Prostate gland (tissue), 2 donors: ENCODE data around the gene CENPQ. TPM values are rescaled to one million over a fixed set of nuclear protein-coding genes. Genes with fewer than 3 reads are reported as not detected.

ENCODE experiments used
- DNase-seq: peaks from one replicate; pipeline ENCODE4 v3.0.0-alpha.2; 2019; ENCODE audit warnings: low spot score
- H3K27ac ChIP-seq, 2 donors: fragments of 200-600 bp; sonication (generic); 2 replicates each; pipeline ENCODE4 v1.5.1; 2017 to 2019
- H3K27me3 ChIP-seq: fragments of 200-600 bp; sonication (generic); replicated peaks from 2 replicates; pipeline ENCODE4 v1.5.1; 2019; ENCODE audit not compliant: insufficient read depth
- H3K36me3 ChIP-seq, 2 donors: fragments of 200-600 bp; sonication (generic); 1 replicate in 1 of 2; 2 replicates in 1 of 2; pipeline versions ENCODE4 v1.5.1 to v1.8.1; 2017 to 2019
- H3K4me1 ChIP-seq: fragments of 200-600 bp; sonication (generic); replicated peaks from 2 replicates; pipeline ENCODE4 v1.5.1; 2019
- H3K4me3 ChIP-seq, 2 donors: fragments of 200-600 bp; sonication (generic); 2 replicates each; pipeline ENCODE4 v1.5.1; 2017 to 2019
- H3K9me3 ChIP-seq: fragments of 200-600 bp; sonication (generic); 2 replicates; pipeline ENCODE4 v1.5.1; 2017
- POLR2A ChIP-seq: fragments of 450-650 bp; IDR thresholded peaks from one replicate; pipeline ENCODE4 v1.6.1; 2016; ENCODE audit warnings: antibody characterized with exemption, mild to moderate bottlenecking
- POLR2AphosphoS5 ChIP-seq: sonication (generic); formaldehyde crosslinking; IDR thresholded peaks from one replicate; pipeline ENCODE4 v1.6.1; 2017; ENCODE audit warnings: antibody characterized with exemption
- WGBS: methylation state at CpG from one replicate; pipeline ENCODE4 v1.1.5; 2018; 5-methylcytosine and 5-hydroxymethylcytosine counted together
- intact Hi-C: fragments of 100-400 bp; cut with DNase I; formaldehyde crosslinking; loops from one replicate; pipeline ENCODE4 v1.14.2; 2022
- total RNA-seq, 2 donors: library from RNA; depleted of rRNA; stranded (reverse); fragments of >200 nt; gene quantifications; one replicate each; pipeline ENCODE4 v1.1.0, GENCODE V29; 2016
- TF ChIP-seq, protein P1 (sequence below), 4 experiments: fragments of 200-600 bp in 2 of 4; fragments of 450-650 bp in 2 of 4; sonication (generic) in 2 of 4; IDR thresholded peaks; 1 replicate in 3 of 4; 2 replicates in 1 of 4; pipeline ENCODE4 v1.5.1; 2016 to 2019; ENCODE audit warnings: antibody characterized with exemption in 4 of 4, mild to moderate bottlenecking in 2 of 4, moderate library complexity in 2 of 4

Gene CENPQ
- total RNA-seq, 2 donors from 2014 or later: 3.5 to 3.8 TPM

DNA sequence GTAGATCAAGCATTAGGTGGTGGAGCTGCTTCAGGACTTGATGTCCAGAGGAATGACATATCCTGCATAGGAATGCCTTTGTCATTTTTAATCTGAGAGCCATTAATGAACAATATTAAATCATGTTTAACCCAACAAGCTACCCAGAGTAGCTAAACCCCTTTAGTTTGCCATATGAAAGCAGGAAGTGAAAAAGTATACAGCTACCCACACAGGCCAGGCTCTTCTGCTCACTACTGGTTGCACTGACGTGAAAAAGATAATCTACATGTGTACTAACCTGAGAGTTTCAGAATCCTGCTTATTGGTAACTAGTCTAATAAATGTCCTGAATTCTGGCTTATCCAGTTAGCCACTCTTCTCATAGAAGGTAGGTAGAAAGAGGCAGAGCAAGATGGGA lies 56.5 kb downstream of the CENPQ start:
- Histone ChIP-seq H3K9me3 (no peaks in the 10 kb centered on the region), H3K27ac (no peak overlapping the region), H3K4me1 (no peaks in the 10 kb centered on the region), H3K4me3 (no peak overlapping the region), H3K36me3 (no peaks in the 10 kb centered on the region), H3K27me3 (no peaks in the 10 kb centered on the region)
- TF ChIP-seq, protein P1, sequence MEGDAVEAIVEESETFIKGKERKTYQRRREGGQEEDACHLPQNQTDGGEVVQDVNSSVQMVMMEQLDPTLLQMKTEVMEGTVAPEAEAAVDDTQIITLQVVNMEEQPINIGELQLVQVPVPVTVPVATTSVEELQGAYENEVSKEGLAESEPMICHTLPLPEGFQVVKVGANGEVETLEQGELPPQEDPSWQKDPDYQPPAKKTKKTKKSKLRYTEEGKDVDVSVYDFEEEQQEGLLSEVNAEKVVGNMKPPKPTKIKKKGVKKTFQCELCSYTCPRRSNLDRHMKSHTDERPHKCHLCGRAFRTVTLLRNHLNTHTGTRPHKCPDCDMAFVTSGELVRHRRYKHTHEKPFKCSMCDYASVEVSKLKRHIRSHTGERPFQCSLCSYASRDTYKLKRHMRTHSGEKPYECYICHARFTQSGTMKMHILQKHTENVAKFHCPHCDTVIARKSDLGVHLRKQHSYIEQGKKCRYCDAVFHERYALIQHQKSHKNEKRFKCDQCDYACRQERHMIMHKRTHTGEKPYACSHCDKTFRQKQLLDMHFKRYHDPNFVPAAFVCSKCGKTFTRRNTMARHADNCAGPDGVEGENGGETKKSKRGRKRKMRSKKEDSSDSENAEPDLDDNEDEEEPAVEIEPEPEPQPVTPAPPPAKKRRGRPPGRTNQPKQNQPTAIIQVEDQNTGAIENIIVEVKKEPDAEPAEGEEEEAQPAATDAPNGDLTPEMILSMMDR (IDR thresholded peaks at IDR 0.05): no peak
- TF ChIP-seq POLR2AphosphoS5: no peak
- no peak for TF ChIP-seq POLR2A
- no peak for DNase-seq
- WGBS: 85% methylated on average over 1 of the region's 1 CpG
- intact Hi-C loops: no loop called here

DNA sequence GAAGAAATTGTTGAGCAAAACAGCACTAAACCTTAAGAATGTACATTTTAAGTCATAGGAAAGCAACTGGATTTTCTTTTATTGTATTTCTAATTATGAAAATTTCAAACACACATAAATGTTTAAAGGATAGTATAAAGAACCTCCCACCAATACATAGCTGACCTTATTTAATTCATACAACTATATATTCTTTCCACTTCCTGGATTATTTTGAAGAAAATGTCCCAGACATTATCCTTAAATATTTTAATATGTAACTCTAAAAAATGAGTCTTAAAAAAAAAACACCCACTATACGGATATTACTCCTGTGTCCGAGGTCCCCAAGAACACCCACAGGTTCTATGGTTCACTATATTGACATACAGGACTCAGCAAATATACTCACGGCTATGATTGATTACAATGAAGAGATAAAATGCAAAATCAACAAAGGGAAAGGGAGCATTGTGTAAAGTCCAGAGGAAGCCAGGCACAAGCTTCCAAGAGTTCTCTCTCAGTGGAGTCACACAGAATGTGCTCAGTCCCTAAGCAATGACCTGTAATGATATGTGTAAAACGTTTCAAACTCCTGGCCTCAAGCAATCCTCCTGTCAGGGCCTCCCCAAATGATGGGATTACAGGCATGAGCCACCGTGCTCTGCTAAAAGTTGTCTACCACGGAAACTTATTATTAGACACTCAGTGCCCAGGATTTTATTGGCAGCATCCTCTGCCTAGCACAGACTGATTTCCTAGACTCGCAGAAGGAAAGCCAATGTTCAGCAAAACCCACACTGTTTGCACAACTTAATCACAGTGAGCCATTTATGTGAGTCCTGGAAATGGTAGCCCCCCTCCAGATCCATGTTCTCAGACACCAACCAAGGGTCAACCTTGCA lies 59.8 kb downstream of the CENPQ start:
- intact Hi-C loops: no loop called here
- no peak overlapping the region for H3K27ac ChIP-seq
- no peaks in the 10 kb centered on the region for H3K4me1 ChIP-seq
- H3K27me3 ChIP-seq: no peaks in the 10 kb centered on the region
- H3K4me3 ChIP-seq: no peak overlapping the region
- H3K9me3 ChIP-seq: no peaks in the 10 kb centered on the region
- peak; percentile 45 for TF ChIP-seq POLR2AphosphoS5
- no peak for TF ChIP-seq POLR2A
- TF ChIP-seq, protein P1 (IDR thresholded peaks at IDR 0.05): no peak
- no peaks in the 10 kb centered on the region for H3K36me3 ChIP-seq
- 50% methylated on average over 7 of the region's 7 CpGs for WGBS
- peak; percentile 9 for DNase-seq

DNA sequence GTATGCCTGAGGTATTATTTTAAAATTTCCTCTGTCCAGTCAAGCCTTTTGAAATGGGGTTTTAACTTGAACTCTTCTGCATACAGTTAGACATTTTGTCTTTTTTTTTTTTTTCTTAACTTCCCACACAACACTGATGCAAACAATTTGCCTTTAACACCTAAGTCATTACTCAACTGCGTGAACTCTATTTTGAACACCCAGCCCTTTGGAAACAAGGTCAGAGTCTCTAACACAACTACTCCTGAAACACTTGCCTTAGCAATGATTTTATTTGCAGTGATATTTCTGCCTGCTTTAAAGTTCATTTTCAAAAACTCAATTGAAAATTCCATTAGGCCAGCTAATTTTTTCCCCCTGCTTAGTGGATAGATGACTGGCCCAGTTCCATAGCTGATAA lies 60.7 kb downstream of the CENPQ start:
- no peaks in the 10 kb centered on the region for H3K4me1 ChIP-seq
- 78% methylated on average over 1 of the region's 1 CpG for WGBS
- no peak for DNase-seq
- H3K9me3 ChIP-seq: no peaks in the 10 kb centered on the region
- no peaks in the 10 kb centered on the region for H3K27me3 ChIP-seq
- no peak for TF ChIP-seq POLR2A
- TF ChIP-seq, protein P1 (IDR thresholded peaks at IDR 0.05): no peak
- TF ChIP-seq POLR2AphosphoS5: no peak
- H3K27ac ChIP-seq: no peak overlapping the region
- H3K4me3 ChIP-seq: no peak overlapping the region
- no peaks in the 10 kb centered on the region for H3K36me3 ChIP-seq
- intact Hi-C loops: no loop called here

DNA sequence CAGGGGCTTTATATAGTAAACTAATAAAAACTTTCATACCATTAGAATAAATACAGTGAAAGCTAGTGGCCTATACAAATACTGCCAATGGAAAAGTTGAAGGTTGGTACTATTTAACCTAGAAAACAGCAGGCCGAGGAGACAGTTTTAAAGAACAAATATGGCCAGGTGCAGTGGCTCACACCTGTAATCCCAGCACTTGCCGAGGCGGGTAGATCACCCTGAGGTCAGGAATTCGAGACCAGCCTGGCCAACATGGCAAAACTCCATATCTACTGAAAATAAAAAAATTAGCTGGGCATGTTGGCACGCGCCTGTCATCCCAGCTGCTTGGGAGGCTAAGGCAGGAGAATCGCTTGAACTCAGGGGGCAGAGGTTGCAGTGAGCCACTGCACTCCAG lies 61.4 kb downstream of the CENPQ start:
- WGBS: 50% methylated on average over 7 of the region's 7 CpGs
- DNase-seq: no peak
- Histone ChIP-seq H3K9me3 (no peaks in the 10 kb centered on the region), H3K27ac (no peak overlapping the region), H3K27me3 (no peaks in the 10 kb centered on the region), H3K4me3 (no peak overlapping the region), H3K36me3 (no peaks in the 10 kb centered on the region), H3K4me1 (no peaks in the 10 kb centered on the region)
- intact Hi-C loops: no loop called here
- TF ChIP-seq POLR2A: no peak
- TF ChIP-seq, protein P1 (IDR thresholded peaks at IDR 0.05): no peak
- no peak for TF ChIP-seq POLR2AphosphoS5

DNA sequence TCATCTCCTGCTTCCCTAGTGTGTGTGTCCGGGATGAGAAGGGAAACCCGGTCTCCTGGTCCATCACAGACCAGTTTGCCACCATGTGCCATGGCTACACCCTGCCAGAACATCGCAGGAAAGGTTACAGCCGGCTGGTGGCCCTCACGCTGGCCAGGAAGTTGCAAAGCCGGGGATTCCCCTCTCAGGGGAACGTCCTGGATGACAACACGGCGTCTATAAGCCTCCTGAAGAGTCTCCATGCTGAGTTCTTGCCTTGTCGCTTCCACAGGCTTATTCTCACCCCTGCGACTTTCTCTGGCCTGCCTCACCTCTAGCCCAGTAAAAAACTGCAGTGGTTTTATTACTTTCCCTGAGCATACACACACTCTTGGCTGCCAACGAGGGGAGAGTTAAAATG lies 63.4 kb downstream of the CENPQ start:
- Histone ChIP-seq H3K27me3 (no peaks in the 10 kb centered on the region), H3K27ac (no peak overlapping the region), H3K9me3 (no peaks in the 10 kb centered on the region), H3K4me3 (no peak overlapping the region), H3K36me3 (no peaks in the 10 kb centered on the region), H3K4me1 (no peaks in the 10 kb centered on the region)
- DNase-seq: no peak
- intact Hi-C loops: no loop called here
- 79% methylated on average over 12 of the region's 12 CpGs for WGBS
- TF ChIP-seq, protein P1 (IDR thresholded peaks at IDR 0.05): no peak
- TF ChIP-seq POLR2AphosphoS5 (no peak), POLR2A (no peak)
